K562 (cell line): ENCODE results near the gene TBC1D5. TPM values are rescaled to one million over a fixed set of nuclear protein-coding genes. Genes with fewer than 3 reads are reported as not detected.

Experiments used
- CREB3 ChIP-seq: fragments of 450-650 bp; conservative IDR thresholded peaks from 2 replicates; pipeline ENCODE4 v1.6.1; 2016; ENCODE audit warnings: missing genetic modification characterization, low read depth, mild to moderate bottlenecking, missing compliant biosample characterization, moderate library complexity
- ETS1 ChIP-seq: conservative IDR thresholded peaks from 2 replicates; pipeline ENCODE4 v1.6.1; 2011; ENCODE audit warnings: low read depth, mild to moderate bottlenecking, low read length; ENCODE audit not compliant: control insufficient read depth
- MLLT1 ChIP-seq, 2 experiments: fragments of 450-650 bp; IDR thresholded peaks; 2 replicates each; pipeline ENCODE4 v1.6.1; 2016
- NR4A1 ChIP-seq, 2 experiments: fragments of 250-450 bp in 1 of 2; fragments of 450-650 bp in 1 of 2; sonication (Bioruptor Pico) in 1 of 2; IDR thresholded peaks; 2 replicates each; pipeline versions ENCODE4 v1.4.0 to v1.6.1; 2016 to 2020; ENCODE audit warnings: mild to moderate bottlenecking in 2 of 2, missing compliant biosample characterization in 1 of 2, missing genetic modification characterization in 1 of 2, moderate library complexity in 1 of 2
- PPARD ChIP-seq: fragments of 250-450 bp; sonication (Bioruptor Pico); IDR thresholded peaks from 2 replicates; pipeline ENCODE4 v1.8.0; 2022; ENCODE audit warnings: inconsistent platforms, mild to moderate bottlenecking, moderate library complexity
- PTTG1 ChIP-seq: fragments of 450-650 bp; IDR thresholded peaks from 2 replicates; pipeline ENCODE4 v1.6.1; 2016; ENCODE audit warnings: low read depth, mild to moderate bottlenecking, missing genetic modification characterization, missing compliant biosample characterization
- SIN3B ChIP-seq: fragments of 450-650 bp; IDR thresholded peaks from 2 replicates; pipeline ENCODE4 v1.6.1; 2017; ENCODE audit warnings: low read depth, mild to moderate bottlenecking, moderate library complexity
- ZNF311 ChIP-seq: fragments of 250-450 bp; sonication (Bioruptor Pico); IDR thresholded peaks from 2 replicates; pipeline ENCODE4 v1.4.0; 2020; ENCODE audit warnings: mild to moderate bottlenecking, moderate library complexity
- polyA plus RNA-seq, 8 experiments: library from polyadenylated mRNA; depleted of rRNA in 4 of 8; stranded (reverse) in 5 of 8; unstranded in 3 of 8; fragments of >200 nt; fragmentation: Nextera tagmentation in 2 of 8; fragmentation: Illumina TruSeq in 1 of 8; extraction: Ambion mirVana in 2 of 8; extraction: Trizol in 1 of 8; gene quantifications; 2 replicates each; pipeline versions ENCODE4 v1.2.1 to v1.2.3, GENCODE V29; 2011 to 2014; ENCODE audit warnings: inconsistent platforms in 1 of 8, missing spikeins in 1 of 8
- total RNA-seq, 7 experiments: library from RNA; depleted of rRNA in 6 of 7; stranded (reverse); fragments of >200 nt in 6 of 7; fragmentation: Illumina TruSeq in 2 of 7; extraction: Trizol in 2 of 7; gene quantifications; 2 replicates each; pipeline versions ENCODE4 v1.2.1 to v1.2.3, GENCODE V29; 2011 to 2021; ENCODE audit warnings: low replicate concordance in 1 of 7

Gene TBC1D5
- total and polyA plus RNA-seq, 9 of the 15 experiments (the other 6 are each of a cell fraction or from before 2014, with no cell fraction given), result 2.9 to 38.1 (median 25.6) TPM

GRCh38 chr3:17592956-17593355 is 149.5 kb downstream of the TBC1D5 start (continued):
- TF ChIP-seq CREB3 (tag) (no peak), PTTG1 (tag) (no peak), ZNF311 (CRISPR knock-in tag) (no peak), ETS1 (no peak), NR4A1 (CRISPR knock-in tag; IDR thresholded peaks at IDR 0.05) (no peak), NR4A1 (tag; IDR thresholded peaks at IDR 0.05) (no peak), MLLT1 (IDR thresholded peaks at IDR 0.05) (no peak), PPARD (CRISPR knock-in tag) (no peak), SIN3B (no peak)
